CD14-positive monocyte (primary cell): Measurements from ENCODE around the gene COQ8A. TPM values are rescaled to one million over a fixed set of nuclear protein-coding genes. Genes with fewer than 3 reads are reported as not detected.

Experiments
- DNase-seq, 3 donors: peaks; one replicate each; pipeline ENCODE4 v3.0.0-alpha.2; 2011 to 2022
- H2AFZ ChIP-seq: 2 replicates; pipeline ENCODE4 v1.6.0; 2012; ENCODE audit warnings: mild to moderate bottlenecking, low read depth, low read length, inconsistent platforms; ENCODE audit not compliant: insufficient read depth, poor library complexity, severe bottlenecking
- H3K27ac ChIP-seq, 2 donors: 1 replicate in 1 of 2; 2 replicates in 1 of 2; pipeline ENCODE4 v1.5.1; 2012 to 2013; ENCODE audit warnings: low read length in 2 of 2, control low read depth in 1 of 2, inconsistent platforms in 1 of 2, low read depth in 1 of 2, mild to moderate bottlenecking in 1 of 2
- H3K27me3 ChIP-seq, 2 donors: one replicate each; pipeline versions ENCODE4 v1.6.0 to v1.6.1; 2011 to 2013; ENCODE audit warnings: low read length in 2 of 2; ENCODE audit not compliant: control insufficient read depth in 2 of 2, insufficient read depth in 2 of 2
- H3K36me3 ChIP-seq, 2 donors: replicated peaks in 1 of 2; 1 replicate in 1 of 2; 2 replicates in 1 of 2; pipeline versions ENCODE4 v1.5.1 to v1.6.1; 2012 to 2013; ENCODE audit warnings: low read length in 2 of 2, control low read depth in 1 of 2, inconsistent platforms in 1 of 2, mild to moderate bottlenecking in 1 of 2; ENCODE audit not compliant: insufficient read depth in 2 of 2, control insufficient read depth in 1 of 2
- H3K4me1 ChIP-seq, 2 donors: 1 replicate in 1 of 2; 2 replicates in 1 of 2; pipeline versions ENCODE4 v1.5.1 to v1.6.1; 2012 to 2013; ENCODE audit warnings: low read length in 2 of 2, control low read depth in 1 of 2, inconsistent platforms in 1 of 2, mild to moderate bottlenecking in 1 of 2, moderate library complexity in 1 of 2; ENCODE audit not compliant: insufficient read depth in 2 of 2, control insufficient read depth in 1 of 2
- H3K4me2 ChIP-seq: replicated peaks from 2 replicates; pipeline ENCODE3; 2012; ENCODE audit warnings: low read length, moderate library complexity, mild to moderate bottlenecking; ENCODE audit not compliant: poor library complexity, severe bottlenecking; ENCODE audit errors: extremely low read depth
- H3K4me3 ChIP-seq, 3 experiments: fragments of 200-600 bp in 1 of 3; sonication (generic) in 1 of 3; replicated peaks in 1 of 3; 1 replicate in 2 of 3; 2 replicates in 1 of 3; pipeline ENCODE4 v1.5.1; 2011 to 2013; ENCODE audit warnings: low read length in 3 of 3, mild to moderate bottlenecking in 3 of 3, control low read depth in 2 of 3, low read depth in 2 of 3, inconsistent platforms in 1 of 3, moderate library complexity in 1 of 3
- H3K79me2 ChIP-seq: 2 replicates; pipeline ENCODE4 v1.6.0; 2012; ENCODE audit warnings: mild to moderate bottlenecking, control low read depth, inconsistent platforms, low read length, moderate library complexity; ENCODE audit not compliant: insufficient read depth
- H3K9ac ChIP-seq: 2 replicates; pipeline ENCODE4 v1.6.0; 2017; ENCODE audit warnings: low read length, mild to moderate bottlenecking; ENCODE audit not compliant: insufficient read depth, poor library complexity, severe bottlenecking
- H3K9me3 ChIP-seq, 2 donors: replicated peaks in 1 of 2; 1 replicate in 1 of 2; 2 replicates in 1 of 2; pipeline versions ENCODE4 v1.5.1 to v1.6.1; 2012 to 2013; ENCODE audit warnings: low read length in 2 of 2, control low read depth in 1 of 2; ENCODE audit not compliant: control insufficient read depth in 1 of 2, insufficient read depth in 1 of 2
- H4K20me1 ChIP-seq: 2 replicates; pipeline ENCODE4 v1.6.0; 2012; ENCODE audit warnings: mild to moderate bottlenecking, low read length, control low read depth, moderate library complexity; ENCODE audit not compliant: insufficient read depth
- H3K27ac Mint-ChIP-seq, 7 donors: one replicate each; pipeline ENCODE4 v1.8.0; 2020; ENCODE audit warnings: mild to moderate bottlenecking in 7 of 7, mixed read lengths in 7 of 7, moderate library complexity in 6 of 7, inconsistent platforms in 2 of 7
- H3K27me3 Mint-ChIP-seq, 3 donors: one replicate each; pipeline ENCODE4 v1.8.0; 2021 to 2022; ENCODE audit warnings: low read depth in 3 of 3, mild to moderate bottlenecking in 3 of 3, mixed read lengths in 3 of 3, moderate library complexity in 3 of 3, inconsistent platforms in 1 of 3
- H3K36me3 Mint-ChIP-seq, 2 donors: one replicate each; pipeline ENCODE4 v1.8.0; 2020; ENCODE audit warnings: mixed read lengths in 2 of 2, inconsistent platforms in 1 of 2, mild to moderate bottlenecking in 1 of 2
- H3K4me1 Mint-ChIP-seq: one replicate; pipeline ENCODE4 v1.8.0; 2020; ENCODE audit warnings: mild to moderate bottlenecking, mixed read lengths
- H3K4me3 Mint-ChIP-seq, 2 donors: one replicate each; pipeline ENCODE4 v1.8.0; 2020; ENCODE audit warnings: mild to moderate bottlenecking in 2 of 2, mixed read lengths in 2 of 2, moderate library complexity in 1 of 2
- H3K9me3 Mint-ChIP-seq, 7 donors: one replicate each; pipeline ENCODE4 v1.8.0; 2020 to 2022; ENCODE audit warnings: mixed read lengths in 7 of 7, mild to moderate bottlenecking in 6 of 7, moderate library complexity in 6 of 7, inconsistent platforms in 2 of 7
- CTCF ChIP-seq: fragments of 200-600 bp; IDR thresholded peaks from one replicate; pipeline ENCODE4 v1.8.0; 2022; ENCODE audit warnings: antibody characterized with exemption, mild to moderate bottlenecking
- WGBS: methylation state at CpG from one replicate; pipeline ENCODE4 v1.1.5; 2013; ENCODE audit warnings: missing lambda C conversion rate; ENCODE audit not compliant: insufficient coverage; 5-methylcytosine and 5-hydroxymethylcytosine counted together
- intact Hi-C, 2 donors: fragments of 100-400 bp; cut with micrococcal nuclease; formaldehyde crosslinking; loops; one replicate each; pipeline versions ENCODE4 v1.15.0 to v1.15.1; 2023
- polyA plus RNA-seq, 3 donors: library from polyadenylated mRNA; depleted of rRNA in 1 of 3; unstranded in 2 of 3; stranded (reverse) in 1 of 3; fragments of 300-500 nt in 2 of 3; fragments of >200 nt in 1 of 3; fragmentation: Illumina TruSeq in 2 of 3; gene quantifications; 1 replicate in 2 of 3; 2 replicates in 1 of 3; pipeline ENCODE4 v1.2.3, GENCODE V29; 2012 to 2021

Gene COQ8A
- polyA plus RNA-seq, 3 donors, result 33.1 to 44.7 (median 38.2) TPM

GRCh38 chr1:226975259-226976250 is 35.5 kb downstream of the COQ8A start:
- peaks cover 10% of the 10 kb centered on the region for H3K4me1 Mint-ChIP-seq
- peaks cover 39 to 62% of the 10 kb centered on the region in 2 donors for H3K36me3 ChIP-seq
- H3K9ac ChIP-seq, result no peak overlapping the region
- 98% methylated on average over 9 of the region's 32 CpGs for WGBS
- H3K27ac ChIP-seq, result peak overlapping the region in 1 of 2 donors; percentile 43
- DNase-seq, result no peak
- H2AFZ ChIP-seq, result no peak overlapping the region
- no peak overlapping the region for H3K4me2 ChIP-seq
- intact Hi-C loops, result no loop called here
- peaks cover 12% of the 10 kb centered on the region for H3K79me2 ChIP-seq
- no peak for TF ChIP-seq CTCF
- H4K20me1 ChIP-seq, result peaks cover 26% of the 10 kb centered on the region
- no peak overlapping the region for H3K4me3 ChIP-seq
- peaks cover 0 to 7% (median 4%) of the 10 kb centered on the region in 7 donors for H3K9me3 Mint-ChIP-seq
- H3K36me3 Mint-ChIP-seq, result peaks cover 33 to 52% of the 10 kb centered on the region in 2 donors
- H3K27me3 ChIP-seq, result no peaks in the 10 kb centered on the region
- H3K27ac Mint-ChIP-seq, result peak overlapping the region in 2 of 7 donors; percentile 23 to 54
- no peaks in the 10 kb centered on the region for H3K27me3 Mint-ChIP-seq
- no peak overlapping the region for H3K4me3 Mint-ChIP-seq
- peaks cover 4% of the 10 kb centered on the region in 2 donors for H3K9me3 ChIP-seq
- no peaks in the 10 kb centered on the region for H3K4me1 ChIP-seq

GRCh38 chr1:226976276-226976977 is 36.3 kb downstream of the COQ8A start:
- Histone ChIP-seq H3K9me3 (peaks cover under 1 to 4% of the 10 kb centered on the region in 2 donors), H3K27ac (no peak overlapping the region), H3K9ac (no peak overlapping the region), H2AFZ (no peak overlapping the region), H3K36me3 (peaks cover 45 to 70% of the 10 kb centered on the region in 2 donors), H3K27me3 (no peaks in the 10 kb centered on the region), H3K79me2 (peaks cover 12% of the 10 kb centered on the region), H4K20me1 (peaks cover 26% of the 10 kb centered on the region), H3K4me1 (no peaks in the 10 kb centered on the region), H3K4me2 (no peak overlapping the region), H3K4me3 (no peak overlapping the region)
- intact Hi-C loops, result no loop called here
- Mint-ChIP-seq H3K36me3 (peaks cover 31 to 58% of the 10 kb centered on the region in 2 donors), H3K27me3 (no peaks in the 10 kb centered on the region), H3K9me3 (peaks cover 0 to 4% (median 3%) of the 10 kb centered on the region in 7 donors), H3K4me1 (peaks cover 10% of the 10 kb centered on the region), H3K4me3 (no peak overlapping the region), H3K27ac (peak overlapping the region in 1 of 7 donors; percentile 65)
- DNase-seq, result no peak
- TF ChIP-seq CTCF, result no peak
- 100% methylated on average over 13 of the region's 34 CpGs for WGBS
